Hepatic stellate cell (primary cell): ENCODE results near the gene GALNT6.
"Not testable (repeated sequence)": the region's sequence is repeated elsewhere in the genome, so short reads cannot be mapped to it uniquely, and the experiment has no call there.

Experiments used
- DNase-seq: peaks from one replicate; pipeline ENCODE4 v3.0.0; 2011; ENCODE audit warnings: low spot score

The GALNT6 gene

DNA sequence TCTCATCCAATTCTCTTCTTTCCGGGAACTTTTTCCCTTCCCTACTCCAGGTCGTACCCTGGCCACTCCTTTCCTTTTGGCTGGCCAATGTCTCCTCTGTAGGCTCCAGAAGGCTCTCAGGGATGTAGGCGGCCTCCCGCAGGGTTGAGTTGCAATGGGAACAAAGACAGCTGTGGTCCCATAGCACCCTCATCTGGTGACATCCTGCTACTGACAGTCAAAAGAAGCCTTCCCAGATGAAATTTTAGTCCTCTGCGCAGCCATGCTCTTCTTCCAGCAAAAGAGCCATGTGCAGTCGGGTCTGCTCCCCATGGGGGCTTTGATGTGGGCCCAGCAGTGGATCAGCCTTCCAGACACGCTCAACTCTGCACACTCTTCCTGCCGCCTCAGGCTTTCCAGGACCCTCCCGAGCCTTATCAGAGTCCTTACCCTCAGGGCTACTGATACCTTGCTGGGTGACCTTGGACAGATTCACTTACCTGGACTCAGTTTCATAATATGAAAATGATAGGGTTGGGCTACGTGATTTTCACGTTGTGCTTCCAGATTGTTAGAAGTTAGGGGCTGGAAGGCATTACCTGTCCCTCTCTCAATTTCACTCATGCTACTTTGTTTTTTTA lies 39.2 kb downstream of the GALNT6 start:
- DNase-seq, result peak; percentile 46

DNA sequence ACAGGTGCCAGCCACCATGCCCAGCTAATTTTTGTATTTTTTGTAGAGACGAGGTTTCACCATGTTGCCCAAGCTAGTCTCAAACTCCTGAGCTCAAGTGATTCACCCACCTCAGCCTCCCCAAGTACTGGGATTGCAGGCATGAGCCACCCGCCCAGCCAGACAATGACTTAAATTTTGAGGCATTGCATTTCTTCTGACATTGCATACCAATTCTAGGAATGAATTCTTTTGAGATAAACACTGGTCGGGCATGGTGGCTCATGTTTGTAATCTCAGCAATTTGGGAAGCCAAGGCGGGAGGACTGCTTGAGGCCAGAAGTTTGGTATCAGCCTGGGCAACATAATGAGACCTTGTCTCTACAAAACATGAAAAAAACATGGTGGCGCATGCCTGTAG lies 42.2 kb downstream of the GALNT6 start:
- no peak for DNase-seq

DNA sequence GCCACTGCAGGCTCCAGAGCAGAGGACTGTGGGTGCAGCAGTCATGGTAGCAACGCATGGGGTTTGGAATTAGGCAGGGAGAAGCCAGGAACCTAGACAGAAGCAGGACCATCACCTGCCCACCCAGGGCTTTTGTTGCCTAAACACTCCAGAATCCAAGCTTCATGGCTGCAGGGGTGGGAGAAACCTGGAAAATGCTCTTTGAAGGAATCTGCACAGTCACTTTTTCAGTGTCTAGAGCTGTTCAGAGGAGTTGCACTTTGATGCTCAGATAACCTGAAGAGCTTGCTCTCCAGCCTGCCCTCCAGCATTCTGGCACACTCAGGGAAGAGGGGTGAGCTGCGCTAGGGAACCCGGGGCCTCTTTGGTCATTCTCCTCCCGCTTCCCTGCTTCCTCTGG lies 43.1 kb downstream of the GALNT6 start:
- no peak for DNase-seq

DNA sequence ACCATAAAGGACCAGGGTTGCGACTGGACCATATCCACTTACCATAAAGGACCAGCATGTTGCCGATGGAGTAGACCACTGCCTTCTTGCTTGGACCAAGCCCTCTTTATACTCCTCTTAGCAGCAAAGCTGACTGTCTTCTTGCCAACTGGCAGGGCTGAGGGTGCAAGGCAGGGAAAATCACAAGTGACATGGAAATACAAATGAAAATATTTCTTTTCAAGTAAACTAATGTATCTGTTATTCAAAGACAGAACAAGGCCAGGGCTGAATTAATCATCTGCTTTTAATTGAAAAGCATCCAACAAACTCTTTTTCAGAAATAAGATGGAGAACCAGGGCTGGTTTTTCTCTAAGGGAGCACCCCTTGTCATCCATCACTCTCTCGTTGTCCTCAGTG lies 44.6 kb downstream of the GALNT6 start, which contains the start of gene CELA1:
TSS of gene CELA1 (minus strand) at position 99 of the 400 bp plus-strand sequence. CDS start at position 58, 41 bp downstream.
- no peak for DNase-seq

DNA sequence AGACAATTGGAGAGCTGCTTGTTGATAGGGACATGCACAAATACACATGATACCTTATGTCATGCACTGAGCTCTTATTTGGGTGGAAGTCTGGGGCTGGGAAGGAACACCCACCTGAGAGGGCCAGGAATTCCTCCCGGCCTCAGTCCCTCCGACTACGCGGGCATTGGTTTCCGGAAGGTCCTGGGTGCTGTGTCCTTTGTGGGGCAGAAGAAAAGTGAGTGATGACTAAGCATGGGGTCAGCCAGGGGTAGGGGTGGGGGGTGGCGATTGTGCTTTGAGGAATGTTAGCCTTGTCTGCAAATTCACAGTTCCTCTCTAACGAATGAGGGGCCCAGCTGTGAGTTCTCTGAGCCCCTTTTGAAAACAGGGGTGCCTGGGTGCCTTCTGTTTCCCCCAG lies 45.5 kb downstream of the GALNT6 start:
- peak; percentile 30 for DNase-seq

DNA sequence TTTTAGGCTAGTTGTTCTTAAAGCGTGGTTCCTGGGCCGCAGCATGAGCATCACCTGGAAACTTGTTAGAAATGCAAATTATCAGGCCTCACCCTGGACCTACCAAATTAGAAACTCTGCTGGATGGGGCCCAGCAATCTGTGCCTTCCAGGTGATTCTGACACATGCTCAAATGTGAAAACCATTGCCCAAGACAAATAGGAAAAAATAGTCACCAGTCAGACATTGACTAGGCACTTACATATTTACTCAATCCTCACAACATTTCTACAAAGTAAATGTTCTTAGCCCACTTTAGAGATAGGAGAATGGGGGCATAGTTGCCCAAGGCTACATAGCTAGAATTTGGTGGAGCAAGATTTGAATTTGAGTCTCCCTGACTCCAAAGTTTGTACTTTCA lies 48.0 kb downstream of the GALNT6 start:
- DNase-seq, result no peak

DNA sequence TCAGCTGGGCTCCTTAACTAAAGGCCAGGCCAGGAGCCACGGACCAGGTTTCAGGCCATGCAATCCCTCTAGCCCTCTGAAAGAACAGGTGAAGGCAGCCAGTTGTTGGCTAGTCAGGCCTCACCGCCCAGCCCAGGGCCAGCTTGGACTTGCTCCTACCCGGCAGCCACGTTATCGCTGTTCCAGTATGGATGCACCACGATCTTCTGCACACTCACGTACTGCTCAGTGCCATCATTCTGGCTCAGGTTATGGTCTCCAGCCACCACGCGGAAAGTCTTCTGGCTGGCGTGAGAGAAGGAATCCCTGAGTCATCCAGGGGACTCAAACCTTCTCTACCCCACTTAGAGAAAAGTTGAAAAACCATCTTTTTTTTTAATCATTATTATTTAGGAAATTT lies 48.8 kb downstream of the GALNT6 start:
- no peak for DNase-seq

DNA sequence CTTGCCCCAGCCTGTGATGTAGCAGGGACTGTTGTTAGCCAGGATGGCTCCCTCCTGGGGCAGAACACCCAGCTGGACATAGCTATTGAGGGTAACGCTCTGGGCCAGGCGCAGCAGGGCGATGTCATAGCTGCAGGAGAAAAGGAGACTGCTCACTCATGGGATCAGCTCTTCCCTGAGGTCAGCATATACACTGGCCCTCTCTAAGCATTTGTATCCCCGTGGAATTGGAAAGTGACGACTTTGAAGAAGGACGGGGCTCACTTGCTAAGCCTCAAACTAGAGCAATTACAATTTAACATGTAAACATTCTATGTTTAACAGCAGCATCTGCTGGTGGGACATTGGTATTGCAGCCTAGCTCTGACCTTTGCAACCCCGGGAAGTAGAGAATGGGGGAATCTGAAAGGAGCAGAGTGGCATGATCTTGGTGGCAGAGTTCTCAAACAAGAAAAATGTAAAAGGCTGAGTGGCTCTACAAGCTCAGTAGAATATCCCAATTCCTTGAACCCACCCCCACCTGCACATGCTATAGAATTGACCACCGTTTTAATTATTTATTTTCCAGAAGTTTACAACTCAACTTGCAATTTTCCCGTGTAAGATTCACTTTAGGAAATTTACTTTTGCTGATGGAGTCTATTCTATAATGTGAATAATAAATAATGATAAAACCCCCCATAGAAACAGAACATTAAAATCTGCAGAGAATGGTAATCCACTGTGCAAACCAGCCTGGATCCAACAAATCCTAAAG lies 49.8 kb downstream of the GALNT6 start:
- peak; percentile 72 for DNase-seq

DNA sequence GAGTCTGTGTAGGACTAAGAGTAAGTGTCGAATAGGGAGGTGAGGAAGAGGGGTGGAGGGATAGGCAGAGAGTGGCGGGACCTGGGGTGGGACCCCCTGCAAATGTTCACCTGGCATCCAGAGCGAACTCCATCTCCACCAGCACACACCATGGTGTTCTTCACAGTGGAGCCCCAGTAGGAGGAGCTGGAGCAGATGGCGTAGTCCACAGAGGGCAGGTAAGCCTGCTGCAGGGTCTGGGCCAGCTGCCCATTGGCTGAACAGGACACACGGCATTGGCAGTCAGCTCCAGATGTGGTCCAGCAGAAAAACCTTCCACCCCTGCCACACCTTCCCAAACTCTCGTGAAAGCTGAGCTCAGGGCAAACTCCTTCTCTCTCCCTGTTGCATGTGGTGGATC lies 51.5 kb downstream of the GALNT6 start:
- DNase-seq, result no peak

DNA sequence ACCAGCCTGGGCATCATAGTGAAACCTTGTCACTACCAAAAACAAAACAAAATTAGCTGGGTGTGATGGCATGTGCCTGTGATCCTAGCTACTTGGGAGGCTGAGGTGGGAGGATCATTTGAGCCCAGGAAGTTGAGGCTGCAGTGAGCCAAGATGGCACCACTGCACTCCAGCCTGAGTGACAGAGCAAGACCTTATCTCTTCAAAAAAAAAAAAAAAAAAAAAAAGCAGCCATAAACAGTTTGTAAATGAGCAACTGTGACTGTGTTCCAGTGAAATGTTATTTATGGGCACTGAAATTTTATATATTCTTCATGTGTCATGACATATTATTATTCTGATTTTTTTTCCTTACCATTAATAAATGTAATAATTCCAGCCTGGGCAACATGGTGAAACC lies 53.9 kb downstream of the GALNT6 start:
- not testable (repeated sequence) for DNase-seq

DNA sequence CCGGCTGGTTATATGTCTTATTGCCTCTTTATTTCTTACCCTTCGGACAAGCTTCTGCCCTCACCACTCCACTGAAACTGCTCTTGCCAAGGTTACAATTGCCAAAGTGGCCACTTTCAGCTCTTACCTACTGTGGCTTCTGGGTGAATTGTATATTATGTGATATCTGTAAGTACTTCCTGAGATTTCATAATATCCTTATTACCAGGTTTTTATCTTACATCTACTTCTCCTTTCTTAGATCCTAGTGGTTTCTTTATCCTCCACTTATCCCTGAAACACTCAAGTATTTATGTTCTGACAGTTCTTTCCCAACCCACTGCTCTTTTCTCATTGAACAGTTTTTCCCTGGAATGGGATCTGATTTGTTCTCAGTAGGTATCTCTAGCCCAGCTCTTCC lies 55.3 kb downstream of the GALNT6 start:
- DNase-seq, result no peak

DNA sequence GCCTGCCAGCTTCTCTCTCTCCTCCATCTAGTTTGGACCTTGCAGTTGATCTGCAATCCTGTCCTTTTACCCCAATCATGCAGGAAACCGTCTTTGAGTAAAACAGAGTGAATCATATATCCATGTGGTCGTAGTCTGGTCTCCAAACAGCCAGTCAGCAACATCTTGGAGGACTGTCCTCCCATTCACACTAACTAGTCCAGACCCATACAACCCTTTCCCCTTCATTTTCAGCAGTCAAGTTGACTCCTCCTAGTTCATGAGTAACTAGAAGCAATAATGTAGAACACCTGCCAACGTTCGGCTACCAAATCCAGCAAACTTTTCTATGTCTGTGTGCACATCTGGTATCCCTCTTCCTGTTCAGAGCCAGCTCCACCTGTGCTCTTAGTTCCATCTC lies 56.4 kb downstream of the GALNT6 start:
- no peak for DNase-seq

DNA sequence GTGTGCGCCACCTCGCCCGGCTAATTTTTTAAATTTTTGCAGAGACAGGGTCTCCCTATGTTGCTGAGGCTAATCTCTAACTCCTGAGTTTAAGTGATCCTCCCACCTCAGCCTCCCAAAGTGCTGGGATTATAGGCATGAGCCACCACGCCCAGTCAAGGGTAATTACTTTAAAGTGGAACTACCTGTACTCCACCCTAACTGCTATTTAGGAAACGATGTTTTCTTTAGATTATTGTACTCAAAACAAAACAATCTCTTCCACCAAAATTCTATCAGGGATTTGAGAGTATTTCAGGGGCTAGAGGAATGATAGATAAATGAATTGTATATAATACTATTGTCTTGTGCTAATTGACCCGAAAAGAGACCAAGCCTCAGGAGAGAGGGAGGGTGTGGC lies 57.7 kb downstream of the GALNT6 start:
- no peak for DNase-seq

DNA sequence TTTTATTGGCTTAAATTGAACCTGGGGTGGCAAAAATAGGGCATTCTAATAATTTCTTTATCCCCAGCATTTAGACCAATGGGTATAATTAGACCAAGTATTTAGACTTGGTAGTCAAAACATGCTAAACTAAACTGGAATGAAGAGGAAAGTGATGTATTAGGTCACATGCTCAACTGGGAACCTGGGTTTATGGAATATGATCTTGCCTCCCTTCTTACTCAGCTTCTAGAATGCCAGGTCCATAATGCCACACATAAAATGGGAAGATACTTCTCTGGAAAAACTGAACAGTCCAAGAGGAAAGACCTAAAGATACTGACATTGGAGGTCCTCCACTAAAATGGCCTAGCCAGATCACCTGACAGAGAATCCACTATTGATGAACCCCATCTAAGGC lies 61.0 kb downstream of the GALNT6 start:
- DNase-seq, result no peak

DNA sequence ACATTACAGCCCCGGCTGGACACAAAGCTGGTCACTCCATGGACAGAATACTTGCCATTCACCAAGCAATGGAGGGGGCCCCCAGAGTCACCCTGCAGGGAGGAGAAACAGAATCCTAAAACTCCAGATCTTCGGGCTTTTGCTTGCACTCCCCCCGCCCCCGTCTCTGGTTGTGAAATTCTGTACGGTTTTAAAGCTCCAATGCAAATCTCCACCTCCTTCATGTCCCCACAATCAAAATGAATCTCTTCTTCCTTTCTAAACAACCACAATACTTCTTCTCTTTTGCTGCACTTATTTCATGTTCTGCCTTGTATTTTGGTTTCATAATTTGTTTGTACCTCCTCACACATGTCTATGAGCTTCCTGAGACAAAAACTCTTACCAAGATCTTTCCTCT lies 61.5 kb downstream of the GALNT6 start:
- DNase-seq, result no peak

DNA sequence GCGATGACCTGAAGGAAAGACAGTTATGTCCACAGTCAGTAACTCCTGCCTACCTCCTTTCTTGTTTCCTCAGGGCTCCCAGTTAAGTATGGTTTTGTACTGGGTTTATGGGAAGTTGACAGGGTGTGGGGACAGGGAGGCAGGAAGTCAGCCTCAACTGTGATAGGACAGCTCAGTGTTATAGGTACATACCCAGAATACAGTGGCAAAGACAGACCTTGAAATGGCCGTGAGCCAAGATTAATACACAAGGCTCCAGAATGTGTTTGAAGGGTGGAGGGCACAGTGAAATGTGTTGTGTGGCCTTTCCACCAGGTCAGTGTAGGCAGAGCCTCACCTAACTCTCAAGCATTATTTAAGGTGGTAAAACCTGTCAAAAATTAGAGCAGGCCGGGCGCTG lies 62.6 kb downstream of the GALNT6 start:
- no peak for DNase-seq

DNA sequence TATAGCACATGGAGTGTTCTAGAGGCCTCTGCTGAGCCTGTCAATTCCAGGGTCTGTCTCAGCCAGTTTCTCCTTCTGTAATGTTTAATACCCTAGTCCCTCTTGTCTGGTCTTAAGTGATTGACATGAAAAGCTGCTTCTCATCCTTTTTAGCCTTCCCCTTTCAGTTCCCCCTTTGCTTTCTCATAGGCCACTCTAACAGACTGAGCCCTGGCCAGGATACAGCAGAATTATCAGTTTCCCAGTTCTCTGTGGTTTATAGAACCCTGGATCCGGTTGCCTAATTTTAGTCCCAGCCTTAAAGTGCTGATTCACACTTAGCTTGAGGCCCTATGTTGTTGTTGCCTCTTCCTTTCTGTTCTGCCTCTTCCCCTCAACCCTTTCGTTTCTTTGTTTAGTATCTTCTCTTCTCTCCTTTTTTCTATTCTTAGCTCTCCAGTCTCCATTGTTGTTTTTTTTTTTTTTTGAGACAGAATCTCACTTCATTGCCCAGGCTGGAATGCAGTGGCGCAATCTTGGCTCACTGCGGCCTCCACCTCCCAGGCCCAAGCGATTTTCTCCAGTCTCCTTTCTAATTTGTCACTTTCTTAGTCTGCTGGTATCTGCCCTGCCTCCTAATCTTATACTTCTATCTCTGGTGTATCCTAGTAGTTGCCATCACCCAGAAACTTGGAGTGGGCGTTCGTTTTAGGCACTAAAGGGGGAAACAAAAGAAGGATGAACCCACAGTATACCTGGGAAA lies 64.3 kb downstream of the GALNT6 start:
- DNase-seq, result peak; percentile 40

DNA sequence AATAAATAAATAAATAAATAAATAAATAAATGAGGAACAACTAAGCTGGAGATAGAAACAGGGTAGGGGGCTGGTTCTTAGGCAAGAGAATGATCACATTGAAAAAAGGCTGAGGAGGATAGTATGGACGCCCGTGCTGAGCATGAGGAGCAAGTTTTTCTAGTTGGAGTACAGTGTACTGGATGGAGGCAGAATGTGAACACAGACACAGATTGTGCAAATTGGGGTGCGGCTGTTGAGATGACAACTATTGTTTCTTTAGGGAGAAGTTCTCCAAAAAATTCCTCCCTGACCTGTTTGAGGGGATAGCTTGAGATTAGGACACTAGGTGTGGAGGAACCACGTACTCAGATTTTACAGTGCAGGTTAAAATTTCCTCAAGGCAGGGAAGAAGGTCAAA lies 66.3 kb downstream of the GALNT6 start:
- DNase-seq, result no peak

DNA sequence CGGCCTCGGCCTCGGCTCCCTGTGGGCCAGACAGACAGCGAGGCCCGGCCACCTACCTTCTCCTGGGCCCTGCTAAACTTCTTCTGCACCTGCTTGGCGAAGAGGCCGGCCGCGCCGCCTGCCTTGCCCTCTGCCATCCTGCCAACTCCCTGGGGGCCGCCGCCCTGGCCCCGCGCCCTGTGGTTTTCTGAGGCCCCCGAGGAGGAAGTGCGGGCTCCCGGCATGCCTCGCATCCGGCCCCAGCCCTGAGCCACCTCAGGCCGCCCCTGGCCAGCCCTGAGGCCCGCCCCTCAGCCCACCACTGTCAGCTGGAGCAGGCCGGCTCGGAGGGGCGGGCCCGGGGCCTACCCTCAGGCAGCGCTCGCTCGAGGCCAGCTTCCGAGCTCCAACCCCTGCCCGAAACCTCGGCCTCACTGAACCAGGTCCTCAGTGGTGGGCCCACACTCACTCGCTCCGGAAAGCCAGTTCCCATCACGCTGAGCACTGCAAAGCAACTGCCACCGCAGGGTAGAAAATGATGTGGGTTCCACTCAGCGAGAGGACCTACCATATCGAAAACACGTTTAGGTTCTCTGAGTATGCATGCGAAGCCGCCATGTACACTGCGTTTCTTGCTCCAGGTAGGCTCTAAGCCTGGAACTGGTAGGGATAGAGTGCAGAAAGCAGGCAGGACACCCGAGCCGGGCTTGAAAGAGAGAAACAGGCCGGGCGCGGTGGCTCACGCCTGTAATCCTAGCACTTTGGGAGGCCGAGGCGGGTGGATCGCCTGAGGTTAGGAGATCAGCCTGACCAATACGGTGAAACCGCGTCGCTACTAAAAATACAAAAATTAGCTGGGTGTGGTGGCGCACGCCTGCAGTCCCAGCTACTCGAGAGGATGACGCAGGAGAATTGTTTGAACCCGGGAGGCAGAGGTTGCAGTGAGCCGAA lies 67.0 kb downstream of the GALNT6 start, which contains the start of gene BIN2:
TSS of gene BIN2 (minus strand) at position 209 of the 930 bp plus-strand sequence. CDS start at position 137, 72 bp downstream.
- DNase-seq, result no peak

DNA sequence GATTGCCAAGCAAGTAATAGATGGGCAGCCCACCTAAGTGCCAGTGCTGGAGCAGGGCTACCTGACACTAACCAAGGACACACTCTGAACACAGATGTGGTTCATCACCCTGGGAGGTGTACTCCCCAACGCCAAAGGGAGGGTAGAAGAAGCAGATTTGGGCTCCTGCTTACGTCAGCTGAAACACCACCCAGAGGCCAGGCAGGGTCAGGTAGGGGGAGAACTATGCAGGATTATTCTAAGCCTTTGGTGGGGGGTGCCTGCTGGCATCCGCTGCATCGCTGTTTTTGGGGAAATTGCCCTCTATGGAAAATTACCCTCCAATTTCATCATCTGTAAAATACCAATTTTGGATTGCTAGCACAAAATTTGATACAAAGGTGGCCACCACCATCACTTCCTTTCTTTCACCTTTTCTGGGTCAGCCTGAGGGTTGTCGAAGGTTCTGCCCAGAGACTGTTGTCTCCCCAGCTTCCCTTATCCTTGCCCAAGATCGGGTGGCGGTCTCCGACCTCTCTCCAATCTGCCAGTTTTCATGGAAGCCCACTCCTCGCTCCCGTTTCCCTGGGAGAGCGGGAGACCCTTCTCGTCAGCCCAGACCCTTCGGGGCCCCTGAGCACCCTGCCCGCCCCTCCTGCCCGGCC lies 67.8 kb downstream of the GALNT6 start:
- DNase-seq, result no peak

DNA sequence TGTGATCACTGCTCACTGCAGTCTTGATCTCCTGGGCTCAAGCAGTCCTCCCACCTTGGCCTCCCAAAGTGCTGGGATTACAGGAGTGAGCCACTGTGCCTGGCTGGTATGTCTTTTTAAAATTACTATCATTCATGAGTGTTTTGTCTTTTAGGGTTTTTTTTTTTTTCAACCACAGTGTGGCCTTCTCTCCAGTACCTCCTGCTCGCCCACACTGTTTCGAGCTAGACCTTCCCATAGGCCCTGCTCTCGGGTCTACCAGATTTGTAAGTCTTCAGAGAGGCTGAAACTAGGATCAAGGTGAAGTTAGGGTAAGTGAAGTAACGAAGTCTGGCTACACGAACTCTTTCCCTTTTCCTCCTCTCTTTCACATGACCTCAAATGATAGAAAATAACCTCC lies 68.8 kb downstream of the GALNT6 start:
- no peak for DNase-seq
